A549 (cell line): Measurements from ENCODE around the gene FMC1.

Experiments used
- BHLHE40 ChIP-seq: IDR thresholded peaks from 2 replicates; pipeline ENCODE4 v1.6.1; 2012; ENCODE audit warnings: low read depth, low read length, inconsistent platforms
- CTCF ChIP-seq: fragments of >200 bp; sonication (Bioruptor Twin); formaldehyde crosslinking; IDR thresholded peaks from 3 replicates; pipeline ENCODE4 v1.5.1; 2016
- E2F6 ChIP-seq: IDR thresholded peaks from 2 replicates; pipeline ENCODE4 v1.6.1; 2012; ENCODE audit warnings: low read depth, borderline replicate concordance
- HOXA7 ChIP-seq: fragments of 250-450 bp; sonication (Bioruptor Pico); IDR thresholded peaks from 2 replicates; pipeline ENCODE4 v1.5.0; 2020; ENCODE audit warnings: mild to moderate bottlenecking, moderate library complexity
- MYC ChIP-seq: IDR thresholded peaks from 2 replicates; pipeline ENCODE4 v1.6.1; 2012; ENCODE audit warnings: mild to moderate bottlenecking, inconsistent platforms, low read length, improper control_type of control experiment, borderline replicate concordance
- POLR2A ChIP-seq: IDR thresholded peaks from 2 replicates; pipeline ENCODE4 v1.6.1; 2012; ENCODE audit warnings: mild to moderate bottlenecking, low read length
- RAD21 ChIP-seq, 2 experiments: fragments of >200 bp in 1 of 2; sonication (Bioruptor Twin) in 1 of 2; formaldehyde crosslinking in 1 of 2; IDR thresholded peaks in 1 of 2; conservative IDR thresholded peaks in 1 of 2; 2 replicates in 1 of 2; 3 replicates in 1 of 2; pipeline ENCODE4 v1.6.1; 2012 to 2018; ENCODE audit warnings: inconsistent platforms in 1 of 2
- SMC3 ChIP-seq: fragments of >200 bp; sonication (Bioruptor Twin); formaldehyde crosslinking; IDR thresholded peaks from 3 replicates; pipeline ENCODE4 v1.6.1; 2018; ENCODE audit warnings: inconsistent platforms
- USF2 ChIP-seq: fragments of 450-650 bp; IDR thresholded peaks from 2 replicates; pipeline ENCODE4 v1.6.1; 2014; ENCODE audit warnings: antibody characterized with exemption
- TF ChIP-seq, protein P1 (sequence below): fragments of 200-600 bp; sonication (generic); IDR thresholded peaks from 2 replicates; pipeline ENCODE4 v1.6.1; 2016; ENCODE audit warnings: antibody characterized with exemption, mild to moderate bottlenecking, moderate library complexity

DNA sequence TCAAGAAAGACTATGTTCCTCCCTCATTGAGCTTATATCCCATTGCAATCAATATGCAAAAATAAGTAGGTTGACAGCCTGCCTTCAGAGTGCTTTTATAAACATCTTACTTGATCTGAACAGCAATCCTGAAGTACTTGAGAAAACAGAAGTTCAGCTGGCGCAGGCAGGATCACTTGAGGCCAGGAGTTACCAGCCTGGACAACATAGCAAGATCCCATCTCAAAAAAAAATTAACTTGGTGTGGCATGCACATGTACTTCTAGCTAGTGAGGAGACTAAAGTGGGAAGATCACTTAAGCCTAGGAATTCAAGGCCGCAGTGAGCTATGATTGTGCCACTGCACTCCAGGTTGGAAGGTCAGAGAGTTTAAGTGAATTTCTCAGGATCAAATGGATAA is 48.6 kb downstream of the FMC1 start:
- TF ChIP-seq CTCF (no peak), RAD21 (conservative IDR thresholded peaks at IDR 0.05 in 1 of 2, IDR thresholded peaks at IDR 0.05 in 1 of 2) (no peak), HOXA7 (CRISPR knock-in tag) (no peak), POLR2A (no peak), USF2 (no peak), E2F6 (no peak), BHLHE40 (no peak), MYC (no peak), SMC3 (no peak)
- TF ChIP-seq, protein P1, sequence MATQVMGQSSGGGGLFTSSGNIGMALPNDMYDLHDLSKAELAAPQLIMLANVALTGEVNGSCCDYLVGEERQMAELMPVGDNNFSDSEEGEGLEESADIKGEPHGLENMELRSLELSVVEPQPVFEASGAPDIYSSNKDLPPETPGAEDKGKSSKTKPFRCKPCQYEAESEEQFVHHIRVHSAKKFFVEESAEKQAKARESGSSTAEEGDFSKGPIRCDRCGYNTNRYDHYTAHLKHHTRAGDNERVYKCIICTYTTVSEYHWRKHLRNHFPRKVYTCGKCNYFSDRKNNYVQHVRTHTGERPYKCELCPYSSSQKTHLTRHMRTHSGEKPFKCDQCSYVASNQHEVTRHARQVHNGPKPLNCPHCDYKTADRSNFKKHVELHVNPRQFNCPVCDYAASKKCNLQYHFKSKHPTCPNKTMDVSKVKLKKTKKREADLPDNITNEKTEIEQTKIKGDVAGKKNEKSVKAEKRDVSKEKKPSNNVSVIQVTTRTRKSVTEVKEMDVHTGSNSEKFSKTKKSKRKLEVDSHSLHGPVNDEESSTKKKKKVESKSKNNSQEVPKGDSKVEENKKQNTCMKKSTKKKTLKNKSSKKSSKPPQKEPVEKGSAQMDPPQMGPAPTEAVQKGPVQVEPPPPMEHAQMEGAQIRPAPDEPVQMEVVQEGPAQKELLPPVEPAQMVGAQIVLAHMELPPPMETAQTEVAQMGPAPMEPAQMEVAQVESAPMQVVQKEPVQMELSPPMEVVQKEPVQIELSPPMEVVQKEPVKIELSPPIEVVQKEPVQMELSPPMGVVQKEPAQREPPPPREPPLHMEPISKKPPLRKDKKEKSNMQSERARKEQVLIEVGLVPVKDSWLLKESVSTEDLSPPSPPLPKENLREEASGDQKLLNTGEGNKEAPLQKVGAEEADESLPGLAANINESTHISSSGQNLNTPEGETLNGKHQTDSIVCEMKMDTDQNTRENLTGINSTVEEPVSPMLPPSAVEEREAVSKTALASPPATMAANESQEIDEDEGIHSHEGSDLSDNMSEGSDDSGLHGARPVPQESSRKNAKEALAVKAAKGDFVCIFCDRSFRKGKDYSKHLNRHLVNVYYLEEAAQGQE, result no peak
